ENCODE measurements around the gene ZNF407. TPM values are rescaled to one million over a fixed set of nuclear protein-coding genes. Genes with fewer than 3 reads are reported as not detected.

The ZNF407 gene
- total RNA-seq, 1 donor from 2014 or later = 9.0 TPM

GRCh38 chr18:74662622-74663021, 65.0 kb downstream of the ZNF407 start:
- H3K27ac Mint-ChIP-seq = no peak overlapping the region
- H3K27me3 Mint-ChIP-seq (ENCODE audit: insufficient read depth, low read depth) = peaks cover 4% of the 10 kb centered on the region
- no peaks in the 10 kb centered on the region for H3K4me1 ChIP-seq
- no peak overlapping the region for H3K4me2 ChIP-seq
- no peaks in the 10 kb centered on the region for H3K36me3 ChIP-seq
- H3F3A ChIP-seq (ENCODE audit: low read depth) = no peaks in the 10 kb centered on the region
- H3K27ac ChIP-seq = no peak overlapping the region
- TF ChIP-seq EZH2 (IDR thresholded peaks at IDR 0.05) (no peak), EZH2phosphoT487 (IDR thresholded peaks at IDR 0.05) (no peak), CTCF (IDR thresholded peaks at IDR 0.05) (no peak)
- H3K4me3 ChIP-seq = no peak overlapping the region
- no peaks in the 10 kb centered on the region for H3K79me2 ChIP-seq (ENCODE audit: low read depth)
- H3K4me3 Mint-ChIP-seq = no peak overlapping the region
- no peaks in the 10 kb centered on the region for H3K36me3 Mint-ChIP-seq
- H3K4me1 Mint-ChIP-seq = no peaks in the 10 kb centered on the region
- H3K27me3 ChIP-seq = no peaks in the 10 kb centered on the region
- no peak overlapping the region for H2AFZ ChIP-seq (replicated peaks)
- no peaks in the 10 kb centered on the region for H3K9me3 ChIP-seq (ENCODE audit: low read depth)
- no peak for DNase-seq (ENCODE audit: low spot score)
- no peaks in the 10 kb centered on the region for H4K20me1 ChIP-seq (ENCODE audit: low read depth)
- H3K9me3 Mint-ChIP-seq = no peaks in the 10 kb centered on the region
- no peak overlapping the region for H3K9ac ChIP-seq

GRCh38 chr18:74665346-74665745, 67.7 kb downstream of the ZNF407 start:
- no peak overlapping the region for H3K27ac ChIP-seq
- H2AFZ ChIP-seq (replicated peaks) = no peak overlapping the region
- no peak overlapping the region for H3K9ac ChIP-seq
- H3F3A ChIP-seq (ENCODE audit: low read depth) = no peaks in the 10 kb centered on the region
- peaks cover 4% of the 10 kb centered on the region for H3K27me3 Mint-ChIP-seq (ENCODE audit: insufficient read depth, low read depth)
- no peaks in the 10 kb centered on the region for H4K20me1 ChIP-seq (ENCODE audit: low read depth)
- no peak overlapping the region for H3K4me3 ChIP-seq
- no peaks in the 10 kb centered on the region for H3K79me2 ChIP-seq (ENCODE audit: low read depth)
- H3K36me3 ChIP-seq = no peaks in the 10 kb centered on the region
- H3K4me2 ChIP-seq = no peak overlapping the region
- H3K9me3 Mint-ChIP-seq = no peaks in the 10 kb centered on the region
- no peaks in the 10 kb centered on the region for H3K36me3 Mint-ChIP-seq
- no peak for DNase-seq (ENCODE audit: low spot score)
- no peak for TF ChIP-seq CTCF (IDR thresholded peaks at IDR 0.05)
- TF ChIP-seq EZH2 (IDR thresholded peaks at IDR 0.05) = no peak
- TF ChIP-seq EZH2phosphoT487 (IDR thresholded peaks at IDR 0.05) = no peak
- H3K4me3 Mint-ChIP-seq = no peak overlapping the region
- no peak overlapping the region for H3K27ac Mint-ChIP-seq
- no peaks in the 10 kb centered on the region for H3K27me3 ChIP-seq
- no peaks in the 10 kb centered on the region for H3K4me1 ChIP-seq
- no peaks in the 10 kb centered on the region for H3K4me1 Mint-ChIP-seq
- no peaks in the 10 kb centered on the region for H3K9me3 ChIP-seq (ENCODE audit: low read depth)

GRCh38 chr18:74665905-74666304, 68.2 kb downstream of the ZNF407 start:
- no peaks in the 10 kb centered on the region for H3K27me3 ChIP-seq
- H3K9ac ChIP-seq = no peak overlapping the region
- no peak overlapping the region for H3K4me3 ChIP-seq
- no peaks in the 10 kb centered on the region for H3K9me3 ChIP-seq (ENCODE audit: low read depth)
- TF ChIP-seq CTCF (IDR thresholded peaks at IDR 0.05) = no peak
- no peak for TF ChIP-seq EZH2 (IDR thresholded peaks at IDR 0.05)
- no peak for TF ChIP-seq EZH2phosphoT487 (IDR thresholded peaks at IDR 0.05)
- no peak overlapping the region for H3K27ac ChIP-seq
- no peaks in the 10 kb centered on the region for H3F3A ChIP-seq (ENCODE audit: low read depth)
- Mint-ChIP-seq H3K4me3 (no peak overlapping the region), H3K27ac (no peak overlapping the region), H3K4me1 (no peaks in the 10 kb centered on the region), H3K36me3 (no peaks in the 10 kb centered on the region), H3K9me3 (no peaks in the 10 kb centered on the region), H3K27me3 (ENCODE audit: insufficient read depth, low read depth) (peaks cover 4% of the 10 kb centered on the region)
- no peaks in the 10 kb centered on the region for H3K79me2 ChIP-seq (ENCODE audit: low read depth)
- H3K4me2 ChIP-seq = no peak overlapping the region
- H4K20me1 ChIP-seq (ENCODE audit: low read depth) = no peaks in the 10 kb centered on the region
- no peak overlapping the region for H2AFZ ChIP-seq (replicated peaks)
- DNase-seq (ENCODE audit: low spot score) = no peak
- no peaks in the 10 kb centered on the region for H3K4me1 ChIP-seq
- H3K36me3 ChIP-seq = no peaks in the 10 kb centered on the region

Measured in neural progenitor cell (in vitro differentiated cells).